NB4 (cell line): ENCODE data around the gene TOM1L2.

Source experiments
- DNase-seq: peaks from one replicate; pipeline ENCODE4 v3.0.0; 2010; ENCODE audit warnings: low read depth
- H3K4me3 ChIP-seq: one replicate; pipeline ENCODE4 v1.5.1; 2011; ENCODE audit warnings: mild to moderate bottlenecking, low read depth, low read length, moderate library complexity
- CTCF ChIP-seq: IDR thresholded peaks from one replicate; pipeline ENCODE4 v1.5.1; 2012; ENCODE audit warnings: low read depth, low read length
- MAX ChIP-seq: IDR thresholded peaks from 2 replicates; pipeline ENCODE4 v1.6.1; 2011; ENCODE audit warnings: low read depth, low read length
- MYC ChIP-seq: IDR thresholded peaks from 2 replicates; pipeline ENCODE4 v1.6.1; 2011; ENCODE audit warnings: low read depth, low read length
- POLR2A ChIP-seq: IDR thresholded peaks from 2 replicates; pipeline ENCODE4 v1.6.1; 2011; ENCODE audit warnings: mild to moderate bottlenecking; ENCODE audit not compliant: insufficient read length; ENCODE audit errors: extremely low read depth

TOM1L2 gene

DNA sequence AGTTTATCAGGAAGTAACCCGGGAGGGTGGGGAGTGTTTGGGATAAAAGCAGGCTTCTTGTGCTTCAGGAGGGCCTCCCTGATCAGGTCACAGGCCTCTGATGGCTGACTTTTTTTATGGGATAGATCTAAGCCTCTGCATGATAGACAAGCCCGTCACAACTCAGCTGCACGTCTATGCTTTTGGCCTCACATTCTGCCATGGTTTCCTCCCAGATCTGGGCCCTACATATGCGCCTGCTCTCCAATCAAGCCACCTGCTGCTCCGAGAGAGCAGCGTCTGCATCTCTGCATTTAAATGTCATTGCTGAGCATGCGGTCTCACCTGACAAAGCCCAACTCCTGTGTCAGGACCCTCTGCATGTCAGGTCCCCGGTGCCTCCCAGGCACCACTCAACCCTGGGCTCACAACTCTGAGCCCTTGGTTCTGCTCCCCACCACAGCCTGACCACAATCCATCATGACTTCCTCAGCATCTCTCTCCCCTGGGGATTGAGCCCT lies 90.1 kb downstream of the TOM1L2 start:
- TF ChIP-seq POLR2A (no peak), MYC (no peak), CTCF (no peak), MAX (no peak)
- DNase-seq, result peak; percentile 36
- no peak overlapping the region for H3K4me3 ChIP-seq

DNA sequence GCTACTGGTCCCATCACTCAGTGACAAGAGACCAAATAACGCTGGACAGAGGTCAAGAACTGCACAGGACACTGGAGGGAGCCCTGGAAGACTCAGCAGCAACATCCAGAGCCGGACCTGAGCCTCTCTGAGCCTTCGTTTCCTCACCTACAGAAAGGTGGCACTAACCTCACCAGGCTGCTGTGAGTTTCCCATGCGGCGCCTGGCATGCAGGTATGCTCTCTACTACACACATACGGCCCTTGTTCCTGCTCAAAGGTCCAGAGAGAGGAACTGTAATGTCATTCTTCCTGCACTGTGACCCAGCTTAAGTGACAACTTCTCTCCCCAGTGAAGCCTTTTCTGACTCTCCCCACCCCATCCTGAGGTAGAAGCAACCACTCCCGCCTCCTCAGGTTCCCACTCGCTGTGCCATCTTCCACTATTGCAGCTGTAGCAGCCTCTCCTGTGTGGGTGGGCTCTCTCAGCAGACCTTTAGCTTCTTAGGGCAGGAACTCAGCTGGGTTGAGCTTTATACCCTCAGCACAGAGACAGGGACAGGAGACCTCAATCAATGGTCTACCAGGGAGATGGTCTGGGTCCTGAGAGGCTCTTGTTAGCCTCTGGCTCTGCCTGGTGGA lies 91.5 kb downstream of the TOM1L2 start:
- TF ChIP-seq CTCF, result no peak
- no peak for DNase-seq

DNA sequence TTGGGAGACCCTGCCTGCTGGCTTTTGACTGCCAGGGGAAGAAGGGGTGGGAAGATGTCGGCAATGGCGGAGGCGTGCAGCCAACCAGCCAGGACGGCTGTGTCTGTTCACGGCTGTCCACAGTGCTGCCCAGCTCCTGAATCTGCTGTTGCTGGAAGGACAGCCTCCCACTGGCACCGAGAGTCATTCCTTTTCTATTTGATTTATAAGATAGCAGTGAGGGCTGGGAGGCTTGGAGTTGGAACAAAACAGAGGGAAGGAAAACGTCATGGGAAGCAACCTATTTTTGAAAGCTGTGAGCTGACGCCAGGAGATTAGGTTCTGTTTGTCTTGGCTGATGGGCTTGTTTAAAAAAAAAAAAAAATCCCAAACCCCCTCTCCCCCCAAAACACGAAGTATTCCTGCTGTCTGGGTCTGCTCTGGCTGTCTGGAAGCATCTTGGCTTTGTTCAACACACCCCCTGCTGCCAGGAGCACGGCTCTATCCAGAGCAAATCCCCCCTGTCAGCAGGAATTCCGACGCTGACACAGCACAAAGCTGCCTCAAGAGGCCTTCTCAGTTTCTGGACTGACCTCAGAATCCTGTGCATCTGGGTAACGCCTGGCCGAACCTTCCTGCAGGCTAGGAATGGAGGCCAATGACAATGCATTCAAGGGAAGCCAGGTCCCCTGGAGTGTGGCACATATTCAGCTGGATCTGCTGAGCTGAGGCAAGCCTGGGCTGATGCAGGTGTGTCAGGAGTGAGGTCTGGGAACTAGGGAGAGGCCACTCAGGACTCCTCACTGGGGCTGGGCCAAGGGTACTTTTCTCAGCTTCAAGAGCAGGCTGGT lies 94.5 kb downstream of the TOM1L2 start:
- no peak overlapping the region for H3K4me3 ChIP-seq
- TF ChIP-seq CTCF (no peak), MYC (no peak), POLR2A (no peak), MAX (no peak)
- DNase-seq, result no peak

More for the DNA sequence above, 91.5 kb downstream of the TOM1L2 start:
- no peak overlapping the region for H3K4me3 ChIP-seq

DNA sequence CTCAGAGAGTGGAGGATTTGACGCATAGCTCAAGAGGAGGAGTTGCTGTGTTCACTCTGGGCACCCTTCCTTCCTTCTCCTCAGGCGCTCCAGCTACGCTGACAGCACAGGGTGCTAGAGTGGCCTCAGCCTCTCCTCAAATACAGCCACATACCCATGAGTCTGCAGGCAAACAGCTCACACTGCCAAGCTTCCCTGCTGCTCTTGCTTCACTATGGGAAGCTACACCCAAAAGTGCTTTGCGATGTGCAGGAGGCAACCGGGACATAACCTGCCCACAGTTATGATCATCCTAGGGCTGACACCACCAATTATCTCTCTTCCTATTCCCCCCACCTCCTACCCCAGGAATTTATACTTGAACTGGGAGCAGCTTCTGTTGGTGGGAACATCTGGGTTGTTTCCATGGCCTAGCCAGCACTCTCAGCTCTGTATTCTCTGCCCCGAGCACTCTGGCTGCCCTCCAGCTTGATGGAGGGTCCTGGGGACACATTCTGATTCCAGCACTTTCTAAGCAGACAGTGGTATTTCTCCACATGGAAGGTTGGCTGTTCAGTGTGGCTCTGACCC lies 95.2 kb downstream of the TOM1L2 start:
- H3K4me3 ChIP-seq, result no peak overlapping the region
- TF ChIP-seq MYC (no peak), MAX (no peak)
- DNase-seq, result no peak

- TF ChIP-seq CTCF (no peak), POLR2A (no peak), MAX (no peak), MYC (no peak)
- no peak for DNase-seq
- H3K4me3 ChIP-seq, result no peak overlapping the region
These were observed 97.7 kb downstream of the TOM1L2 start for GRCh38 chr17:17874478-17874877.

DNA sequence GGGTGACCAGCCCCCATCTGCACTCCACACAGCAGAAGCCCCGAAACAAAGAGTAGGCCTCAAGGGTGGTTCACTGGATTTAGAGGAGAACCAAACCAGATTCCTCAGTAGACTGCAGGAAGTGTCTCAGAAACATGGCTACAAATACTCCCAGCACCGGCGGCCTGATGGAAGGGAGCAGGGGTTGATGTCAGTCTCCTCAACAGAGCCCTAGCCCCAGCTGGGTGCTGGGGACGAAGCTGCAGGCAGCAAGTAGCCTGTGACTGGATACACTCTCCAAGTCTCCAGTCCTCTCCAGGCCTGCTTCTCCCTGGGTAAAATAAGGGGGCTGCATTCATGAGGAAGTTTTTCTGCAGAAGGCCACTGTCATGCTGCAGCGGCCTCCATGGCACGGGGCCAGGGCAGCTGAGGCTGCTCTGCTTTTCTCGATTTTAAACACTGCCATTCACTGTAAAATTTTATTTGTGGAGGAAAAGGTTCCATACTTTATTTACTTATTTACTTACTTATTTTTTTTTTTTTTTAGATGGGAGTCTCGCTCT lies 98.7 kb downstream of the TOM1L2 start:
- no peak overlapping the region for H3K4me3 ChIP-seq
- no peak for DNase-seq
- no peak for TF ChIP-seq MYC
- no peak for TF ChIP-seq POLR2A
- TF ChIP-seq MAX, result no peak
- TF ChIP-seq CTCF, result no peak
